K562 (cell line): ENCODE results near the gene CT45A9. TPM values are rescaled to one million over a fixed set of nuclear protein-coding genes. Genes with fewer than 3 reads are reported as not detected.

Experiments used
- ATAC-seq: fragments of 200-7000 bp; cut with Tn5 transposase; 3 replicates; pipeline ENCODE4 v1.9.1; 2020; ENCODE audit warnings: moderate library complexity
- BruUV-seq: library from RNA; stranded (reverse); fragments of 400-500 nt; replicated peaks from 2 replicates; lab custom pipeline; 2021; lab: Mats Ljungman, UMichigan
- CTCF ChIA-PET: fragments of 300-600 bp; formaldehyde crosslinking; extraction: SDS; loops from one replicate; lab custom pipeline; 2021; ENCODE audit warnings: low intra/inter-chr PET ratio; lab: Yijun Ruan, JAX
- POLR2A ChIA-PET: fragments of 300-600, 350-650 bp; sonication (Branson Sonifier 250); formaldehyde crosslinking; extraction: SDS; loops from one replicate; lab custom pipeline; 2021; ENCODE audit warnings: antibody characterized with exemption, inconsistent platforms; lab: Yijun Ruan, JAX
- DNase-seq, 4 experiments: peaks; one replicate each; pipeline versions ENCODE4 v3.0.0 to v3.0.0-alpha.2; 2011 to 2018; ENCODE audit warnings: low spot score in 3 of 4, mixed read lengths in 3 of 4; ENCODE audit errors: extremely low read depth in 1 of 4
- FAIRE-seq: peaks from 2 replicates; lab custom pipeline; 2011; peaks lifted over from hg19 to GRCh38; lab: Jason Lieb, UNC
- H2AFZ ChIP-seq: 2 replicates; pipeline ENCODE4 v1.6.0; 2011; ENCODE audit warnings: low read depth, low read length, control low read depth, inconsistent platforms
- H3K27ac ChIP-seq: fragments of 200-600 bp; 3 replicates; pipeline ENCODE4 v1.8.0; 2011; ENCODE audit warnings: low read depth, mild to moderate bottlenecking, control low read depth, inconsistent platforms, low read length, moderate library complexity, mixed read lengths; ENCODE audit errors: extremely low read depth
- H3K27me3 ChIP-seq, 2 experiments: fragments of 300-600 bp in 1 of 2; 2 replicates in 1 of 2; 3 replicates in 1 of 2; pipeline versions ENCODE4 v1.6.0 to v1.8.0; 2011; ENCODE audit warnings: inconsistent platforms in 2 of 2, low read length in 2 of 2, mild to moderate bottlenecking in 1 of 2, mixed read lengths in 1 of 2, moderate library complexity in 1 of 2; ENCODE audit not compliant: control insufficient read depth in 2 of 2, insufficient read depth in 2 of 2
- H3K36me3 ChIP-seq: fragments of 300-600 bp; 3 replicates; pipeline ENCODE4 v1.8.0; 2011; ENCODE audit warnings: mild to moderate bottlenecking, low read length, inconsistent platforms; ENCODE audit not compliant: control insufficient read depth, insufficient read depth
- H3K4me1 ChIP-seq, 2 experiments: fragments of 200-600 bp in 1 of 2; replicated peaks in 1 of 2; 2 replicates in 1 of 2; 3 replicates in 1 of 2; pipeline versions ENCODE4 v1.5.1 to v1.8.0; 2011; ENCODE audit warnings: inconsistent platforms in 2 of 2, low read length in 2 of 2, mild to moderate bottlenecking in 1 of 2, mixed read lengths in 1 of 2, moderate library complexity in 1 of 2; ENCODE audit not compliant: control insufficient read depth in 2 of 2, insufficient read depth in 2 of 2
- H3K4me2 ChIP-seq: 2 replicates; pipeline ENCODE4 v1.6.1; 2011; ENCODE audit warnings: low read length, control low read depth, inconsistent platforms, mixed read lengths; ENCODE audit not compliant: insufficient read depth
- H3K4me3 ChIP-seq: fragments of 200-600 bp; sonication (generic), shearing (Covaris generic); 2 replicates; pipeline ENCODE4 v1.5.1; 2016; ENCODE audit warnings: control low read depth, inconsistent platforms
- H3K79me2 ChIP-seq: fragments of 200-600 bp; 3 replicates; pipeline ENCODE4 v1.8.0; 2011; ENCODE audit warnings: low read length, inconsistent platforms; ENCODE audit not compliant: control insufficient read depth, insufficient read depth
- H3K9ac ChIP-seq, 2 experiments: 2 replicates each; pipeline versions ENCODE4 v1.6.0 to v1.6.1; 2011; ENCODE audit warnings: low read depth in 2 of 2, low read length in 2 of 2, control low read depth in 1 of 2, inconsistent platforms in 1 of 2, mild to moderate bottlenecking in 1 of 2, mixed read lengths in 1 of 2; ENCODE audit not compliant: insufficient read depth in 1 of 2
- H3K9me1 ChIP-seq: one replicate; pipeline ENCODE4 v1.6.0; 2011; ENCODE audit warnings: inconsistent platforms, mild to moderate bottlenecking, low read length, moderate library complexity; ENCODE audit not compliant: control insufficient read depth, insufficient read depth
- H3K9me3 ChIP-seq: replicated peaks from 2 replicates; pipeline ENCODE4 v1.5.1; 2011; ENCODE audit warnings: low read depth, low read length, inconsistent platforms; ENCODE audit not compliant: control insufficient read depth, insufficient read depth
- H4K20me1 ChIP-seq: replicated peaks from 2 replicates; pipeline ENCODE4 v1.6.1; 2011; ENCODE audit warnings: low read length, inconsistent platforms, mixed read lengths; ENCODE audit not compliant: control insufficient read depth, insufficient read depth
- ARID1B ChIP-seq: fragments of 450-650 bp; IDR thresholded peaks from 2 replicates; pipeline ENCODE4 v1.6.1; 2016; ENCODE audit warnings: antibody characterized with exemption, mild to moderate bottlenecking, inconsistent platforms
- ARNT ChIP-seq, 2 experiments: fragments of 450-650 bp; IDR thresholded peaks; 2 replicates each; pipeline ENCODE4 v1.6.1; 2016; ENCODE audit warnings: mild to moderate bottlenecking in 1 of 2
- DPF2 ChIP-seq: fragments of 450-650 bp; IDR thresholded peaks from 2 replicates; pipeline ENCODE4 v1.6.1; 2016
- MBD2 ChIP-seq: sonication (generic); IDR thresholded peaks from 2 replicates; pipeline ENCODE4 v1.6.1; 2016; ENCODE audit warnings: low read depth, borderline replicate concordance
- NCOR1 ChIP-seq: fragments of 450-650 bp; IDR thresholded peaks from 2 replicates; pipeline ENCODE4 v1.6.1; 2016; ENCODE audit warnings: mild to moderate bottlenecking, moderate library complexity
- NONO ChIP-seq, 2 experiments: fragments of 200-400 bp in 1 of 2; fragments of 450-650 bp in 1 of 2; formaldehyde crosslinking in 1 of 2; IDR thresholded peaks; 2 replicates each; pipeline ENCODE4 v1.6.1; 2017; ENCODE audit warnings: low read depth in 2 of 2, mild to moderate bottlenecking in 2 of 2, moderate library complexity in 2 of 2, low read length in 1 of 2
- TARDBP ChIP-seq: fragments of 450-650 bp; IDR thresholded peaks from 2 replicates; pipeline ENCODE4 v1.6.1; 2016
- ZNF766 ChIP-seq: fragments of 200-800 bp; sonication (Bioruptor generic); conservative IDR thresholded peaks from 2 replicates; pipeline ENCODE4 v1.6.1; 2016; ENCODE audit warnings: missing genetic modification characterization, missing compliant biosample characterization
- ZSCAN32 ChIP-seq: fragments of 450-650 bp; formaldehyde crosslinking; IDR thresholded peaks from 2 replicates; pipeline ENCODE4 v1.4.0; 2020; ENCODE audit warnings: mild to moderate bottlenecking, moderate library complexity
- WGBS: fragments of 100-300 bp; shearing (Covaris generic); methylation state at CpG from one replicate; pipeline ENCODE4 v1.1.6; 2016; ENCODE audit warnings: low coverage, mixed read lengths; ENCODE audit not compliant: insufficient coverage; ENCODE audit errors: missing lambda C conversion rate; 5-methylcytosine and 5-hydroxymethylcytosine counted together
- in situ Hi-C: fragments of 300-500 bp; cut with MboI; formaldehyde crosslinking; loops from 4 replicates; pipeline ENCODE4 v1.15.0; 2018; ENCODE audit warnings: inconsistent platforms, mixed read lengths
- intact Hi-C: fragments of 100-400 bp; cut with micrococcal nuclease; formaldehyde crosslinking; loops from 2 replicates; pipeline ENCODE4 v1.14.2; 2022
- polyA plus RNA-seq, 8 experiments: library from polyadenylated mRNA; depleted of rRNA in 4 of 8; stranded (reverse) in 5 of 8; unstranded in 3 of 8; fragments of >200 nt; fragmentation: Nextera tagmentation in 2 of 8; fragmentation: Illumina TruSeq in 1 of 8; extraction: Ambion mirVana in 2 of 8; extraction: Trizol in 1 of 8; gene quantifications; 2 replicates each; pipeline versions ENCODE4 v1.2.1 to v1.2.3, GENCODE V29; 2011 to 2014; ENCODE audit warnings: inconsistent platforms in 1 of 8, missing spikeins in 1 of 8
- total RNA-seq, 7 experiments: library from RNA; depleted of rRNA in 6 of 7; stranded (reverse); fragments of >200 nt in 6 of 7; fragmentation: Illumina TruSeq in 2 of 7; extraction: Trizol in 2 of 7; gene quantifications; 2 replicates each; pipeline versions ENCODE4 v1.2.1 to v1.2.3, GENCODE V29; 2011 to 2021; ENCODE audit warnings: low replicate concordance in 1 of 7
- TF ChIP-seq, protein P1 (sequence below): fragments of 450-650 bp; formaldehyde crosslinking; IDR thresholded peaks from 2 replicates; pipeline ENCODE4 v1.4.0; 2022; ENCODE audit warnings: missing genetic modification characterization
- TF ChIP-seq, protein P2 (sequence below), 2 experiments: fragments of 250-450 bp in 1 of 2; fragments of 450-650 bp in 1 of 2; sonication (Bioruptor Pico) in 1 of 2; IDR thresholded peaks; 2 replicates each; pipeline versions ENCODE4 v1.6.1 to v1.8.0; 2016 to 2021; ENCODE audit warnings: mild to moderate bottlenecking in 2 of 2, moderate library complexity in 2 of 2, missing compliant biosample characterization in 1 of 2, missing genetic modification characterization in 1 of 2
- TF ChIP-seq, protein P3 (sequence below), 2 experiments: fragments of 450-650 bp in 1 of 2; sonication (generic) in 1 of 2; formaldehyde crosslinking in 1 of 2; IDR thresholded peaks in 1 of 2; conservative IDR thresholded peaks in 1 of 2; 2 replicates each; pipeline versions ENCODE4 v1.6.1 to v1.8.1; 2016 to 2023; ENCODE audit warnings: mild to moderate bottlenecking in 2 of 2, moderate library complexity in 2 of 2, inconsistent platforms in 1 of 2, missing genetic modification reagents in 1 of 2
- TF ChIP-seq, protein P4 (sequence below): fragments of 450-650 bp; IDR thresholded peaks from 2 replicates; pipeline ENCODE4 v1.6.1; 2018; ENCODE audit not compliant: partially characterized antibody

The CT45A9 gene
- total and polyA plus RNA-seq, 9 of the 15 experiments (the other 6 are each of a cell fraction or from before 2014, with no cell fraction given): 6.5 to 27.7 (median 9.6) TPM; not detected in 4

DNA sequence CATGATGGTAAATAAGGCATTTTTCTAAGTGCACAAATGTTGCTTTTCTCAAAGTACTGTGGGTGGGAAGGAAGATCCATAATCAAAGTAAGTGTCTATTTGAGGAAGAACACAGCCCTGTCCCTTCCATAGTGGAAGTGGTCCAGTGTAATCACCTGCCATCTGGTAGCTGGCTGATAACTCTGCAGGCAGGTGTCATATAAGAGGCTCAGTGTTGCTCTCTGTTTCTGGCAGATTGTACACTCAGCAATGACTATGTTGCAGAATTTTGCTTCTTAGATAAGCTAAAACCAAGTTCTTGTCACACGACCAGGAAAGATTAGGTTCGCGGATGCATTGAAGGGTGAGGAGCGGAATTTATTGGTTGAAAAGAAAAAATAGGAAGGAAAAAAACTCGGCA is 42.8 kb upstream of the CT45A9 start:
- Histone ChIP-seq H3K27me3 (no peaks in the 10 kb centered on the region), H3K9ac (no peak overlapping the region; a peak in 1 of 4 replicates), H3K79me2 (no peaks in the 10 kb centered on the region), H3K4me1 (peaks cover 4 to 12% of the 10 kb centered on the region in 2 experiments; a peak in 3 of 5 replicates), H3K4me3 (no peak overlapping the region), H3K9me3 (no peaks in the 10 kb centered on the region), H3K27ac (no peak overlapping the region; the same call in 2 of the 3 replicates), H3K4me2 (peak overlapping the region; percentile 53), H3K36me3 (peaks cover 30% of the 10 kb centered on the region; the same call in 2 of the 3 replicates), H3K9me1 (no peaks in the 10 kb centered on the region), H2AFZ (no peak overlapping the region), H4K20me1 (no peaks in the 10 kb centered on the region)
- DNase-seq (peak; percentile 18 to 79 (median 36)), ATAC-seq (peak; percentile 91), FAIRE-seq (peak; percentile 92)
- CTCF ChIA-PET: no interaction called here
- intact Hi-C loops: no loop called here
- BruUV-seq: no TSS peak
- in situ Hi-C loops: no loop called here
- WGBS: 3% methylated on average over 5 of the region's 5 CpGs
- POLR2A ChIA-PET: interaction anchor here (0.6 to 1.0 kb wide), 3 partner anchors 19 to 519 kb away, joined by 3 to 5 read pairs (median 3); partner anchors contain the start of genes CT45A10 and SAGE1
- TF ChIP-seq ARNT (IDR thresholded peaks at IDR 0.05) (peak; percentile 58 to 80; a peak in 2 of 4 replicates), ZSCAN32 (CRISPR knock-in tag) (0 out of 2 replicates have a peak, but pooled peaks have one; percentile 61), TARDBP (peak; percentile 68; the same call in 1 of the 2 replicates), ARID1B (peak; percentile 97), NONO (IDR thresholded peaks at IDR 0.05; ENCODE audit: low read depth in 2 of 2, low read length in 1 of 2) (0 out of 4 replicates have a peak, but pooled peaks of 1 of the 2 experiments have one; percentile 48), DPF2 (peak; percentile 94), MBD2 (0 out of 2 replicates have a peak, but pooled peaks have one; percentile 48), NCOR1 (peak; percentile 95), ZNF766 (peak; percentile 69; the same call in 1 of the 2 replicates)
- TF ChIP-seq, protein P1, sequence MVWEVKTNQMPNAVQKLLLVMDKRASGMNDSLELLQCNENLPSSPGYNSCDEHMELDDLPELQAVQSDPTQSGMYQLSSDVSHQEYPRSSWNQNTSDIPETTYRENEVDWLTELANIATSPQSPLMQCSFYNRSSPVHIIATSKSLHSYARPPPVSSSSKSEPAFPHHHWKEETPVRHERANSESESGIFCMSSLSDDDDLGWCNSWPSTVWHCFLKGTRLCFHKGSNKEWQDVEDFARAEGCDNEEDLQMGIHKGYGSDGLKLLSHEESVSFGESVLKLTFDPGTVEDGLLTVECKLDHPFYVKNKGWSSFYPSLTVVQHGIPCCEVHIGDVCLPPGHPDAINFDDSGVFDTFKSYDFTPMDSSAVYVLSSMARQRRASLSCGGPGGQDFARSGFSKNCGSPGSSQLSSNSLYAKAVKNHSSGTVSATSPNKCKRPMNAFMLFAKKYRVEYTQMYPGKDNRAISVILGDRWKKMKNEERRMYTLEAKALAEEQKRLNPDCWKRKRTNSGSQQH (CRISPR knock-in tag): no peak
- TF ChIP-seq, protein P2, sequence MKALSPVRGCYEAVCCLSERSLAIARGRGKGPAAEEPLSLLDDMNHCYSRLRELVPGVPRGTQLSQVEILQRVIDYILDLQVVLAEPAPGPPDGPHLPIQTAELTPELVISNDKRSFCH (CRISPR knock-in tag; IDR thresholded peaks at IDR 0.05): no peak
- TF ChIP-seq, protein P2 (tag; IDR thresholded peaks at IDR 0.05): peak; percentile 63; the same call in 1 of the 2 replicates
- TF ChIP-seq, protein P3, sequence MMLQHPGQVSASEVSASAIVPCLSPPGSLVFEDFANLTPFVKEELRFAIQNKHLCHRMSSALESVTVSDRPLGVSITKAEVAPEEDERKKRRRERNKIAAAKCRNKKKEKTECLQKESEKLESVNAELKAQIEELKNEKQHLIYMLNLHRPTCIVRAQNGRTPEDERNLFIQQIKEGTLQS (IDR thresholded peaks at IDR 0.05): peak; percentile 34; the same call in 1 of the 2 replicates
- TF ChIP-seq, protein P3 (CRISPR knock-in tag; conservative IDR thresholded peaks at IDR 0.05): no peak
- TF ChIP-seq, protein P4, sequence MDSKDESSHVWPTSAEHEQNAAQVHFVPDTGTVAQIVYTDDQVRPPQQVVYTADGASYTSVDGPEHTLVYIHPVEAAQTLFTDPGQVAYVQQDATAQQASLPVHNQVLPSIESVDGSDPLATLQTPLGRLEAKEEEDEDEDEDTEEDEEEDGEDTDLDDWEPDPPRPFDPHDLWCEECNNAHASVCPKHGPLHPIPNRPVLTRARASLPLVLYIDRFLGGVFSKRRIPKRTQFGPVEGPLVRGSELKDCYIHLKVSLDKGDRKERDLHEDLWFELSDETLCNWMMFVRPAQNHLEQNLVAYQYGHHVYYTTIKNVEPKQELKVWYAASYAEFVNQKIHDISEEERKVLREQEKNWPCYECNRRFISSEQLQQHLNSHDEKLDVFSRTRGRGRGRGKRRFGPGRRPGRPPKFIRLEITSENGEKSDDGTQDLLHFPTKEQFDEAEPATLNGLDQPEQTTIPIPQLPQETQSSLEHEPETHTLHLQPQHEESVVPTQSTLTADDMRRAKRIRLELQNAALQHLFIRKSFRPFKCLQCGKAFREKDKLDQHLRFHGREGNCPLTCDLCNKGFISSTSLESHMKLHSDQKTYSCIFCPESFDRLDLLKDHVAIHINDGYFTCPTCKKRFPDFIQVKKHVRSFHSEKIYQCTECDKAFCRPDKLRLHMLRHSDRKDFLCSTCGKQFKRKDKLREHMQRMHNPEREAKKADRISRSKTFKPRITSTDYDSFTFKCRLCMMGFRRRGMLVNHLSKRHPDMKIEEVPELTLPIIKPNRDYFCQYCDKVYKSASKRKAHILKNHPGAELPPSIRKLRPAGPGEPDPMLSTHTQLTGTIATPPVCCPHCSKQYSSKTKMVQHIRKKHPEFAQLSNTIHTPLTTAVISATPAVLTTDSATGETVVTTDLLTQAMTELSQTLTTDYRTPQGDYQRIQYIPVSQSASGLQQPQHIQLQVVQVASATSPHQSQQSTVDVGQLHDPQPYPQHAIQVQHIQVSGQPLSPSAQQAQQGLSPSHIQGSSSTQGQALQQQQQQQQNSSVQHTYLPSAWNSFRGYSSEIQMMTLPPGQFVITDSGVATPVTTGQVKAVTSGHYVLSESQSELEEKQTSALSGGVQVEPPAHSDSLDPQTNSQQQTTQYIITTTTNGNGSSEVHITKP: peak; percentile 45
